ENCODE results near the gene TRAP1.
"Not testable (repeated sequence)": the region's sequence is repeated elsewhere in the genome, so short reads cannot be mapped to it uniquely, and the experiment has no call there.

Gene TRAP1

DNA sequence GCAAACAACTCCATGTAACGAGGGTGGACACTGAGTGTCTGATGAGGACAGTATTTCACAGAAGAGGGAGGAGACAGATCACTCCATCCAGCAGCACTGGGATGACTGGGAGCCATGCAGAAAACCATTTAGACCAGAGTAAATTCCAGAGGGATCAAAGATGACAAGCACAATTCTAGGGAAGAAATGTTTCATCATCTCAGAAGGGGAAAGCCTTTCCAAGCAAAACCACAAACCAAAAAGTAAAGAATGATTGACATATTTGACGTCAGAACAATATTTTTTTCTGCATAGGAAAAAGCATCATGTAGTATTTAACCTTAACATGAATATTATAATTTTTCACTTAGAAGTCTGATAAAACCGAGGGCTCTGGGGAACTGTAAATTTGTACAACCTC lies 58.1 kb downstream of the TRAP1 start:
- Histone ChIP-seq H4K8ac (ENCODE audit: low read depth, low read length) (no peak overlapping the region), H3K79me1 (ENCODE audit: low read length) (no peaks in the 10 kb centered on the region), H3K18ac (ENCODE audit: low read length) (no peak overlapping the region), H4K5ac (ENCODE audit: low read length) (no peak overlapping the region), H3K27ac (ENCODE audit: low read depth, low read length) (no peak overlapping the region), H2BK15ac (replicated peaks; ENCODE audit: low read depth) (no peak overlapping the region), H3K4me3 (ENCODE audit: low read length) (no peak overlapping the region), H3K23ac (ENCODE audit: low read length) (no peak overlapping the region), H2BK120ac (ENCODE audit: low read depth, low read length) (no peak overlapping the region), H3K4me2 (ENCODE audit: low read length) (no peak overlapping the region), H3K36me3 (ENCODE audit: control insufficient read depth, insufficient read depth, low read length) (peaks cover 18% of the 10 kb centered on the region), H3K9ac (ENCODE audit: low read length) (no peak overlapping the region), H3K27me3 (ENCODE audit: insufficient read depth, low read length, poor library complexity) (no peaks in the 10 kb centered on the region), H3K56ac (ENCODE audit: low read length) (no peak overlapping the region), H3K4ac (ENCODE audit: low read depth, low read length) (no peak overlapping the region), H2BK5ac (ENCODE audit: low read length) (no peak overlapping the region), H2AK5ac (ENCODE audit: low read length) (no peak overlapping the region), H3K79me2 (ENCODE audit: control insufficient read depth, insufficient read depth, low read length) (no peaks in the 10 kb centered on the region), H3K4me1 (ENCODE audit: control insufficient read depth, low read depth, low read length) (no peaks in the 10 kb centered on the region)
- no CpG with 5 or more reads among the region's 3 CpGs for WGBS (ENCODE audit: extremely low coverage, insufficient coverage, low lambda C conversion rate)
- no peak for DNase-seq

DNA sequence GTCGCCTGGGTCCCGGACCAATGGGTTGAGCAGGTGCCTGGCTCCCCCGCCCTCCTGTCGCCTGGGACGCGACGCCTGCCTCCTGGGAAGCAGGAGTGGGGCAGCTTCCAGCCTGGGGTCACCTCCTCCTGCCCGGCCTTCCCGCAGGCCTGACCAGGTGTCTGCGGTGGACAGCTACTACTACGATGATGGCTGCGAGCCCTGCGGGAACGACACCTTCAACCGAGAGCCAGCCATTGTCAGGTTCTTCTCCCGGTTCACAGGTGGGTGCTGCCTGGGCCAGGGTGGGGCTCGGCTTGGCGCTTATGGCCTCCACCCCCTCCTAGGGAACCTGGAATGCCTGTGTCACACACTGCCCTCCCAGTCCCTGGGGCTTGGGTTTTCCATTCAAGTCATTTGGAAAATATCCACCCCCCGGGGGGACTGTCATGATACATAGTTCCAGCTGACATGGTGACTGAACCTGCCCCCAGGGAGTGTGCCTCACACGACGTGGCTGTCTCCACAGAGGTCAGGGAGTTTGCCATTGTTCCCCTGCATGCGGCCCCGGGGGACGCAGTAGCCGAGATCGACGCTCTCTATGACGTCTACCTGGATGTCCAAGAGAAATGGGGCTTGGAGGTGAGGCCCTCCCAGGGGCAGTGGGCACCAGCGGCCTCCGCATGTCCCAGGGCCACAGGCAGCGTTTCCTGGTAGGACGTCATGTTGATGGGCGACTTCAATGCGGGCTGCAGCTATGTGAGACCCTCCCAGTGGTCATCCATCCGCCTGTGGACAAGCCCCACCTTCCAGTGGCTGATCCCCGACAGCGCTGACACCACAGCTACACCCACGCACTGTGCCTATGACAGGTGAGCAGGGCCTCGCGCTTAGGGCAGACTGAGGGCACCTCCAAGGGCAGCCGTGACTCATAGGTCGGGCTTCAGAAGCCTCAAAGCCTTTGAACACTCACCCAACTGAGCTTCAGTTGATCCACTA lies 60.5 kb downstream of the TRAP1 start:
- Histone ChIP-seq H3K27ac (ENCODE audit: low read depth, low read length) (no peak overlapping the region), H2BK15ac (replicated peaks; ENCODE audit: low read depth) (no peak overlapping the region), H3K23ac (ENCODE audit: low read length) (no peak overlapping the region), H2AK5ac (ENCODE audit: low read length) (no peak overlapping the region), H4K8ac (ENCODE audit: low read depth, low read length) (no peak overlapping the region), H3K4me2 (ENCODE audit: low read length) (no peak overlapping the region), H2BK120ac (ENCODE audit: low read depth, low read length) (no peak overlapping the region), H3K56ac (ENCODE audit: low read length) (no peak overlapping the region), H3K79me2 (ENCODE audit: control insufficient read depth, insufficient read depth, low read length) (no peaks in the 10 kb centered on the region), H3K4me1 (ENCODE audit: control insufficient read depth, low read depth, low read length) (no peaks in the 10 kb centered on the region), H3K36me3 (ENCODE audit: control insufficient read depth, insufficient read depth, low read length) (peaks cover 17% of the 10 kb centered on the region), H4K5ac (ENCODE audit: low read length) (no peak overlapping the region), H3K4me3 (ENCODE audit: low read length) (no peak overlapping the region), H3K9ac (ENCODE audit: low read length) (no peak overlapping the region), H3K79me1 (ENCODE audit: low read length) (no peaks in the 10 kb centered on the region), H3K18ac (ENCODE audit: low read length) (no peak overlapping the region), H3K27me3 (ENCODE audit: insufficient read depth, low read length, poor library complexity) (no peaks in the 10 kb centered on the region), H2BK5ac (ENCODE audit: low read length) (no peak overlapping the region), H3K4ac (ENCODE audit: low read depth, low read length) (no peak overlapping the region)
- WGBS (ENCODE audit: extremely low coverage, insufficient coverage, low lambda C conversion rate): no CpG with 5 or more reads among the region's 42 CpGs
- no peak for DNase-seq

DNA sequence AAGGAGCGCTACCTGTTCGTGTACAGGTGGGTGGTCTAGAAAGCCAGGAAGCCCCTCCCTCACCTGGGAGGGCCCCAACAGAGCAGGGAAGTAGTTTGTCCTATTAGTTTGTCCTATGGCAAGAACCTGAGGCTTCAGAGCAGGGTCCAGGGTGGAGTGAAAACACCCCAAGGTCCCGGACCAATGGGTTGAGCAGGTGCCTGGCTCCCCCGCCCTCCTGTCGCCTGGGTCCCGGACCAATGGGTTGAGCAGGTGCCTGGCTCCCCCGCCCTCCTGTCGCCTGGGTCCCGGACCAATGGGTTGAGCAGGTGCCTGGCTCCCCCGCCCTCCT lies 61.2 kb downstream of the TRAP1 start:
- not testable (repeated sequence) for H3K4me2 ChIP-seq (ENCODE audit: low read length); DNase-seq; H3K23ac ChIP-seq (ENCODE audit: low read length); H3K18ac ChIP-seq (ENCODE audit: low read length); H3K4me1 ChIP-seq (ENCODE audit: control insufficient read depth, low read depth, low read length); H3K27ac ChIP-seq (ENCODE audit: low read depth, low read length); H2BK120ac ChIP-seq (ENCODE audit: low read depth, low read length); H3K79me2 ChIP-seq (ENCODE audit: control insufficient read depth, insufficient read depth, low read length); H3K27me3 ChIP-seq (ENCODE audit: insufficient read depth, low read length, poor library complexity); H3K4ac ChIP-seq (ENCODE audit: low read depth, low read length); H4K8ac ChIP-seq (ENCODE audit: low read depth, low read length); H2BK15ac ChIP-seq (replicated peaks; ENCODE audit: low read depth); H3K4me3 ChIP-seq (ENCODE audit: low read length); H4K5ac ChIP-seq (ENCODE audit: low read length); H3K79me1 ChIP-seq (ENCODE audit: low read length); H3K56ac ChIP-seq (ENCODE audit: low read length); H2AK5ac ChIP-seq (ENCODE audit: low read length); H2BK5ac ChIP-seq (ENCODE audit: low read length); H3K9ac ChIP-seq (ENCODE audit: low read length)
- H3K36me3 ChIP-seq (ENCODE audit: control insufficient read depth, insufficient read depth, low read length): peaks cover 13% of the 10 kb centered on the region
- no CpG with 5 or more reads among the region's 10 CpGs for WGBS (ENCODE audit: extremely low coverage, insufficient coverage, low lambda C conversion rate)

DNA sequence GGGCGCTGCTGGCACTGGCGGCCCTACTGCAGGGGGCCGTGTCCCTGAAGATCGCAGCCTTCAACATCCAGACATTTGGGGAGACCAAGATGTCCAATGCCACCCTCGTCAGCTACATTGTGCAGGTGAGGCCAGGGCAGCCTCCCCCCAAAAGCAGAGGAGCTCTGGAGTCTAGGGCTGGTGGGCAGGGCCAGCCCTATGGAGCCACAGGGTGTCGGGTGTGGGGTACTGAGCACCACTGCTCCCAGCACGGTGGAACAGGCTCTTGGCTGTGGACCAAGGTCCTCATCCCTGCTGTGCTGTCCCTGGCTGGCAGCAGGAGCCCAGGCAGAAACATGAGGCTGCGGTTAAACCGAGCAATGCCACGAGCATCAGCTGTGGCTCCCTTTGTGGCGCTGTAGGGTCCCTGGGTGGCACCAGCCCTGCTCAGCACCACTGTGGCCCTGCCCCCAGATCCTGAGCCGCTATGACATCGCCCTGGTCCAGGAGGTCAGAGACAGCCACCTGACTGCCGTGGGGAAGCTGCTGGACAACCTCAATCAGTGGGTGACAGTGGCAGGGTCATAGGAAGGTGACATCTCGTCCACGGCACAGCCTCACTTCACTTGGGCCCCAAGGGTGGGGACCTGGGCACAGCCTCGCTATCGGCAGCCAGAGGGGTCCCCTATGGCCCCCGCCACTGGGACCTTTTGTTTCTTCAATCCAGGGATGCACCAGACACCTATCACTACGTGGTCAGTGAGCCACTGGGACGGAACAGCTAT lies 61.7 kb downstream of the TRAP1 start:
- Histone ChIP-seq H4K8ac (ENCODE audit: low read depth, low read length) (no peak overlapping the region), H2AK5ac (ENCODE audit: low read length) (no peak overlapping the region), H3K4me2 (ENCODE audit: low read length) (no peak overlapping the region), H2BK5ac (ENCODE audit: low read length) (no peak overlapping the region), H3K23ac (ENCODE audit: low read length) (no peak overlapping the region), H2BK15ac (replicated peaks; ENCODE audit: low read depth) (no peak overlapping the region), H3K9ac (ENCODE audit: low read length) (no peak overlapping the region), H3K79me1 (ENCODE audit: low read length) (no peaks in the 10 kb centered on the region), H3K4ac (ENCODE audit: low read depth, low read length) (no peak overlapping the region), H2BK120ac (ENCODE audit: low read depth, low read length) (no peak overlapping the region), H3K27me3 (ENCODE audit: insufficient read depth, low read length, poor library complexity) (no peaks in the 10 kb centered on the region), H3K18ac (ENCODE audit: low read length) (no peak overlapping the region), H3K4me1 (ENCODE audit: control insufficient read depth, low read depth, low read length) (no peaks in the 10 kb centered on the region), H3K4me3 (ENCODE audit: low read length) (no peak overlapping the region), H3K79me2 (ENCODE audit: control insufficient read depth, insufficient read depth, low read length) (no peaks in the 10 kb centered on the region), H3K36me3 (ENCODE audit: control insufficient read depth, insufficient read depth, low read length) (peaks cover 13% of the 10 kb centered on the region), H3K27ac (ENCODE audit: low read depth, low read length) (no peak overlapping the region), H3K56ac (ENCODE audit: low read length) (no peak overlapping the region), H4K5ac (ENCODE audit: low read length) (no peak overlapping the region)
- no CpG with 5 or more reads among the region's 21 CpGs for WGBS (ENCODE audit: extremely low coverage, insufficient coverage, low lambda C conversion rate)
- DNase-seq: no peak

DNA sequence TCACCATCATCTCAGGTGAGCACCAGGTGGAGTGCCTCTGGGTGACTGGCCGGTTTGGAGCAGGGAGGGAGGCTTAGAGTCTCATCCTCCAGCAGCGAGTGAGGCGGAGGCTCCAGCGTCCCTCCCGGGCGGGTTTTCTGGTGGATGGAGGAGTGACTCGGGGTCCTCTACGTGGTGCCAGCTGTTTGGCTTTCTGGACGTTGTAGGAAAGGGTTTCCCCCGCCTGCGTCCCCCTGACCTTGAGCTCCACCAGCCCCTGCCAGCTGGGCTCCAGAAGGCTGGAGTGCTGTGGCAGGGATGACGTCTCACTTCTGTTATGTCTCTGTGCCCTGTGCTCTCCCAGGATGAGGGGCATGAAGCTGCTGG lies 62.3 kb downstream of the TRAP1 start:
- no peak overlapping the region for H3K4me2 ChIP-seq (ENCODE audit: low read length)

More for the DNA sequence above, 62.3 kb downstream of the TRAP1 start:
- no CpG with 5 or more reads among the region's 12 CpGs for WGBS (ENCODE audit: extremely low coverage, insufficient coverage, low lambda C conversion rate)
- no peak overlapping the region for H2BK5ac ChIP-seq (ENCODE audit: low read length)
- no peak overlapping the region for H2BK120ac ChIP-seq (ENCODE audit: low read depth, low read length)
- H3K79me2 ChIP-seq (ENCODE audit: control insufficient read depth, insufficient read depth, low read length): no peaks in the 10 kb centered on the region
- DNase-seq: no peak
- H3K23ac ChIP-seq (ENCODE audit: low read length): no peak overlapping the region
- H3K36me3 ChIP-seq (ENCODE audit: control insufficient read depth, insufficient read depth, low read length): peaks cover 13% of the 10 kb centered on the region
- no peak overlapping the region for H2BK15ac ChIP-seq (replicated peaks; ENCODE audit: low read depth)
- no peak overlapping the region for H3K9ac ChIP-seq (ENCODE audit: low read length)
- H3K4ac ChIP-seq (ENCODE audit: low read depth, low read length): no peak overlapping the region
- H3K27ac ChIP-seq (ENCODE audit: low read depth, low read length): no peak overlapping the region
- H2AK5ac ChIP-seq (ENCODE audit: low read length): no peak overlapping the region
- no peak overlapping the region for H3K4me3 ChIP-seq (ENCODE audit: low read length)
- H4K8ac ChIP-seq (ENCODE audit: low read depth, low read length): no peak overlapping the region
- no peaks in the 10 kb centered on the region for H3K79me1 ChIP-seq (ENCODE audit: low read length)
- no peaks in the 10 kb centered on the region for H3K4me1 ChIP-seq (ENCODE audit: control insufficient read depth, low read depth, low read length)
- H3K27me3 ChIP-seq (ENCODE audit: insufficient read depth, low read length, poor library complexity): no peaks in the 10 kb centered on the region
- no peak overlapping the region for H4K5ac ChIP-seq (ENCODE audit: low read length)
- no peak overlapping the region for H3K18ac ChIP-seq (ENCODE audit: low read length)
- no peak overlapping the region for H3K56ac ChIP-seq (ENCODE audit: low read length)
